H9 (cell line): Measurements from ENCODE around the gene KIF13A. TPM values are rescaled to one million over a fixed set of nuclear protein-coding genes. Genes with fewer than 3 reads are reported as not detected.
"Not testable (repeated sequence)": the region's sequence is repeated elsewhere in the genome, so short reads cannot be mapped to it uniquely, and the experiment has no call there.

ENCODE experiments used
- DNase-seq: peaks from one replicate; pipeline ENCODE4 v3.0.0-alpha.2; 2017
- H2AFZ ChIP-seq: one replicate; pipeline ENCODE4 v1.6.1; 2013; ENCODE audit warnings: mild to moderate bottlenecking, low read length, control low read depth, moderate library complexity
- H2AK5ac ChIP-seq: 2 replicates; pipeline ENCODE4 v1.6.1; 2013; ENCODE audit warnings: low read length, control low read depth, mixed read lengths; ENCODE audit not compliant: insufficient read length
- H2BK120ac ChIP-seq: one replicate; pipeline ENCODE4 v1.6.1; 2013; ENCODE audit warnings: low read depth, mild to moderate bottlenecking, low read length, control low read depth, inconsistent platforms; ENCODE audit not compliant: poor library complexity, severe bottlenecking
- H2BK12ac ChIP-seq: 2 replicates; pipeline ENCODE4 v1.6.1; 2013; ENCODE audit warnings: low read length, control low read depth, mixed read lengths, low read depth; ENCODE audit not compliant: insufficient read length
- H2BK15ac ChIP-seq: 2 replicates; pipeline ENCODE4 v1.6.1; 2013; ENCODE audit warnings: low read depth, low read length, control low read depth
- H2BK20ac ChIP-seq: one replicate; pipeline ENCODE4 v1.6.1; 2013; ENCODE audit warnings: low read depth, mild to moderate bottlenecking, low read length, control low read depth, inconsistent platforms; ENCODE audit not compliant: poor library complexity, severe bottlenecking
- H2BK5ac ChIP-seq: 2 replicates; pipeline ENCODE4 v1.6.1; 2013; ENCODE audit warnings: low read length, control low read depth, mixed read lengths; ENCODE audit not compliant: insufficient read length
- H3K14ac ChIP-seq: 2 replicates; pipeline ENCODE4 v1.6.1; 2013; ENCODE audit warnings: low read length, control low read depth; ENCODE audit not compliant: insufficient read depth
- H3K18ac ChIP-seq: 2 replicates; pipeline ENCODE4 v1.6.1; 2013; ENCODE audit warnings: low read depth, mild to moderate bottlenecking, mixed read lengths, low read length, control low read depth; ENCODE audit not compliant: insufficient read length
- H3K23ac ChIP-seq: 2 replicates; pipeline ENCODE4 v1.6.1; 2013; ENCODE audit warnings: low read length, control low read depth, mixed read lengths, low read depth; ENCODE audit not compliant: insufficient read length
- H3K23me2 ChIP-seq: 2 replicates; pipeline ENCODE4 v1.6.1; 2013; ENCODE audit warnings: low read depth, mild to moderate bottlenecking, mixed read lengths, low read length, control low read depth; ENCODE audit not compliant: insufficient read length, poor library complexity, severe bottlenecking
- H3K27ac ChIP-seq: 2 replicates; pipeline ENCODE4 v1.5.1; 2013; ENCODE audit warnings: low read length, control low read depth, mixed read lengths, low read depth; ENCODE audit not compliant: insufficient read length
- H3K27me3 ChIP-seq: 2 replicates; pipeline ENCODE4 v1.6.1; 2013; ENCODE audit warnings: low read length, control low read depth, inconsistent platforms; ENCODE audit not compliant: insufficient read depth
- H3K4ac ChIP-seq: 2 replicates; pipeline ENCODE4 v1.6.1; 2013; ENCODE audit warnings: low read depth, mild to moderate bottlenecking, control low read depth, inconsistent platforms, low read length, moderate library complexity
- H3K4me1 ChIP-seq: 2 replicates; pipeline ENCODE4 v1.6.1; 2013; ENCODE audit warnings: low read length, control low read depth, inconsistent platforms; ENCODE audit not compliant: insufficient read depth
- H3K4me2 ChIP-seq: 2 replicates; pipeline ENCODE4 v1.6.1; 2013; ENCODE audit warnings: low read length, control low read depth, mixed read lengths; ENCODE audit not compliant: insufficient read length, insufficient read depth
- H3K56ac ChIP-seq: 2 replicates; pipeline ENCODE4 v1.6.1; 2013; ENCODE audit warnings: low read depth, mild to moderate bottlenecking, mixed read lengths, low read length, control low read depth; ENCODE audit not compliant: insufficient read length
- H3K79me1 ChIP-seq: 2 replicates; pipeline ENCODE4 v1.6.1; 2013; ENCODE audit warnings: low read depth, mild to moderate bottlenecking, moderate library complexity, low read length, control low read depth, inconsistent platforms; ENCODE audit not compliant: insufficient read depth, poor library complexity, severe bottlenecking
- H3K79me2 ChIP-seq: 2 replicates; pipeline ENCODE4 v1.6.1; 2013; ENCODE audit warnings: low read length, control low read depth, inconsistent platforms; ENCODE audit not compliant: insufficient read depth
- H3K9ac ChIP-seq: 2 replicates; pipeline ENCODE4 v1.6.1; 2013; ENCODE audit warnings: low read length, control low read depth, mixed read lengths; ENCODE audit not compliant: insufficient read length; ENCODE audit errors: extremely low read depth
- H3K9me3 ChIP-seq: one replicate; pipeline ENCODE4 v1.6.1; 2013; ENCODE audit warnings: low read depth, low read length, inconsistent platforms; ENCODE audit not compliant: control insufficient read depth
- H3T11ph ChIP-seq: one replicate; pipeline ENCODE4 v1.6.1; 2013; ENCODE audit warnings: mild to moderate bottlenecking, low read length, control low read depth, inconsistent platforms
- H4K20me1 ChIP-seq: one replicate; pipeline ENCODE4 v1.6.1; 2013; ENCODE audit not compliant: control insufficient read depth, insufficient read length, insufficient read depth
- H4K5ac ChIP-seq: 2 replicates; pipeline ENCODE4 v1.6.1; 2013; ENCODE audit warnings: low read depth, mild to moderate bottlenecking, mixed read lengths, low read length, control low read depth; ENCODE audit not compliant: insufficient read length
- H4K8ac ChIP-seq: replicated peaks from 2 replicates; pipeline ENCODE4 v1.6.1; 2013; ENCODE audit warnings: low read length, control low read depth, mixed read lengths, low read depth; ENCODE audit not compliant: insufficient read length
- H4K91ac ChIP-seq: 2 replicates; pipeline ENCODE4 v1.6.1; 2013; ENCODE audit warnings: low read depth, mild to moderate bottlenecking, moderate library complexity, mixed read lengths, low read length, control low read depth; ENCODE audit not compliant: insufficient read length
- H3K27ac Mint-ChIP-seq, 3 experiments: 2 replicates in 2 of 3; 3 replicates in 1 of 3; pipeline ENCODE4 v1.8.0; 2020 to 2021; ENCODE audit warnings: mixed read lengths in 3 of 3, mild to moderate bottlenecking in 1 of 3, moderate library complexity in 1 of 3
- H3K27me3 Mint-ChIP-seq: 2 replicates; pipeline ENCODE4 v1.8.0; 2021; ENCODE audit warnings: low read depth, mild to moderate bottlenecking, moderate library complexity, mixed read lengths
- H3K36me3 Mint-ChIP-seq, 3 experiments: 2 replicates in 2 of 3; 3 replicates in 1 of 3; pipeline ENCODE4 v1.8.0; 2020 to 2021; ENCODE audit warnings: low read depth in 3 of 3, mixed read lengths in 3 of 3; ENCODE audit not compliant: insufficient read depth in 1 of 3
- H3K4me1 Mint-ChIP-seq, 2 experiments: 2 replicates each; pipeline ENCODE4 v1.8.0; 2020; ENCODE audit warnings: mixed read lengths in 2 of 2
- H3K4me3 Mint-ChIP-seq, 2 experiments: 2 replicates in 1 of 2; 3 replicates in 1 of 2; pipeline ENCODE4 v1.8.0; 2020 to 2021; ENCODE audit warnings: mild to moderate bottlenecking in 2 of 2, mixed read lengths in 2 of 2, moderate library complexity in 1 of 2
- H3K9me3 Mint-ChIP-seq, 2 experiments: 2 replicates in 1 of 2; 3 replicates in 1 of 2; pipeline ENCODE4 v1.8.0; 2020; ENCODE audit warnings: mild to moderate bottlenecking in 2 of 2, mixed read lengths in 2 of 2, moderate library complexity in 1 of 2
- CTCF ChIP-seq: fragments of 200-600 bp; sonication (generic); conservative IDR thresholded peaks from 3 replicates; pipeline ENCODE4 v1.8.0; 2021; ENCODE audit warnings: antibody characterized with exemption, mild to moderate bottlenecking
- WGBS: extraction: QIAGEN DNeasy Blood & Tissue Kit; methylation state at CpG from one replicate; pipeline ENCODE4 v1.1.7; 2013; ENCODE audit warnings: missing lambda C conversion rate, low lambda C conversion rate, mixed read lengths; ENCODE audit not compliant: insufficient read length; ENCODE audit errors: extremely low coverage; 5-methylcytosine and 5-hydroxymethylcytosine counted together
- total RNA-seq: library from RNA; stranded (reverse); gene quantifications from 2 replicates; pipeline ENCODE4 v1.2.1, GENCODE V29; 2021

KIF13A gene
- total RNA-seq, 1 experiment from 2014 or later: 38.2 TPM

DNA sequence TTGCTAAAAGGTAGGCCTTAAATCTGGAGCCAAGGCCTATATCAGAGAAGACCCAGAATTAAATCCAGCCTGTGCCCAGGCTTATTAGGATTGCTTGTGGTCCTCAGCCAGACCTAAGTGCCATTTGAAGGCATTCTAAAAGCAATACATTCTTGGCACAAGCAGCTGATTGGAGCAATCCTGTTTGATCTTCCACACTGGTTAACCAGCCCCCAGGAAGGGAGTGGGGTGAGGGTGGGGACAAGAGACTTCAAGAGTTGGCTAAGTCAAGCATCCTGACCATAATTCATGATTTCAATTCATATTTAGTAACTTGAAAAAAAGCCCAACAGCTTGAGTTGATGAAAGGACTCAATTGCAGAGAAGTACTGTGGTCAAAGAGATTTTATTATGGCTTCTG lies 128.9 kb downstream of the KIF13A start:
- no peak for TF ChIP-seq CTCF
- Histone ChIP-seq H3K4me1 (no peaks in the 10 kb centered on the region), H4K91ac (no peak overlapping the region), H3K27me3 (no peaks in the 10 kb centered on the region), H3K27ac (no peak overlapping the region), H3T11ph (no peak overlapping the region), H3K4ac (no peak overlapping the region), H3K14ac (no peak overlapping the region), H2BK12ac (no peak overlapping the region), H3K9me3 (no peaks in the 10 kb centered on the region), H3K79me2 (no peaks in the 10 kb centered on the region), H3K9ac (no peak overlapping the region), H3K23me2 (no peaks in the 10 kb centered on the region), H2BK5ac (no peak overlapping the region), H3K56ac (no peak overlapping the region), H3K23ac (no peak overlapping the region), H2BK15ac (no peak overlapping the region), H2AFZ (no peak overlapping the region), H4K8ac (no peak overlapping the region), H3K79me1 (no peaks in the 10 kb centered on the region), H2BK120ac (no peak overlapping the region), H3K18ac (no peak overlapping the region), H4K20me1 (no peaks in the 10 kb centered on the region), H4K5ac (no peak overlapping the region), H3K4me2 (no peak overlapping the region), H2AK5ac (no peak overlapping the region), H2BK20ac (no peak overlapping the region)
- peak overlapping the region in 1 of 3 experiments; percentile 40; a peak in 1 of 7 replicates for H3K27ac Mint-ChIP-seq
- no peak overlapping the region for H3K4me3 Mint-ChIP-seq
- DNase-seq: no peak
- H3K9me3 Mint-ChIP-seq: no peaks in the 10 kb centered on the region
- H3K4me1 Mint-ChIP-seq: peaks cover 0 to 2% of the 10 kb centered on the region in 2 experiments; a peak in 1 of 4 replicates
- peaks cover 0 to 2% (median 0%) of the 10 kb centered on the region in 3 experiments; a peak in 2 of 7 replicates for H3K36me3 Mint-ChIP-seq
- H3K27me3 Mint-ChIP-seq: no peaks in the 10 kb centered on the region

- H3K36me3 Mint-ChIP-seq, H3K4ac ChIP-seq, H4K8ac ChIP-seq, H3K27ac ChIP-seq, H3K79me1 ChIP-seq, H3K9me3 Mint-ChIP-seq, H3K14ac ChIP-seq, H3K18ac ChIP-seq, H2BK5ac ChIP-seq, H3T11ph ChIP-seq, H3K27me3 ChIP-seq, H4K20me1 ChIP-seq, H3K4me1 Mint-ChIP-seq, H3K56ac ChIP-seq, H2AK5ac ChIP-seq, H3K4me3 Mint-ChIP-seq, H3K79me2 ChIP-seq, H3K23ac ChIP-seq, H3K4me2 ChIP-seq, H3K4me1 ChIP-seq, H2AFZ ChIP-seq, H3K27me3 Mint-ChIP-seq, H4K91ac ChIP-seq, H3K23me2 ChIP-seq, H3K9me3 ChIP-seq, H2BK15ac ChIP-seq, H2BK120ac ChIP-seq, H2BK20ac ChIP-seq, H3K9ac ChIP-seq, H2BK12ac ChIP-seq, H4K5ac ChIP-seq, DNase-seq: not testable (repeated sequence)
- peak overlapping the region in 1 of 3 experiments; percentile 28; a peak in 2 of 7 replicates for H3K27ac Mint-ChIP-seq
- no CpG with 5 or more reads among the region's 7 CpGs for WGBS
Observed at GRCh38 chr6:17857188-17857587, 130.2 kb downstream of the KIF13A start.
